ENCODE results near the gene TCERG1L.
"Not testable (repeated sequence)": the region's sequence is repeated elsewhere in the genome, so short reads cannot be mapped to it uniquely, and the experiment has no call there.

Gene TCERG1L

DNA sequence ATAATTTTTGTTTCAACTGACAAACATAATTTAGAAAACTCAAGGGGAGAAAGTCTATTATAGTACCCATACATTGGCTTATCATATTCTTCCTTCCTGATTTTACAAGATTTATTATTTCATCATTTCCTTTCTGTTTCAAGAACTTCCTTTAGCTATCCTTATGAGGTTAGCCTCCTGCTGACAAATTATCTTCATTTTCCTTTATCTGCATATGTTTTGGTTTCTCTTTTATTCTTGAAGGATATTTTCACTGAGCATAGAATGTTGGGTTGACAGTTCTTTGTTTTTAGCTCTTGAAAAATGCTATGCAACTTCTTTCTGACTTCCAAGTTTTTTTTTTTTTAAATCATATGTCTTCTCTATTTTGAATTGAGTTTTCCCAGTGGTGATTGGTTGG lies 21.3 kb upstream of the TCERG1L start:
- H3K27ac ChIP-seq: no peak overlapping the region
- TF ChIP-seq, protein P1, sequence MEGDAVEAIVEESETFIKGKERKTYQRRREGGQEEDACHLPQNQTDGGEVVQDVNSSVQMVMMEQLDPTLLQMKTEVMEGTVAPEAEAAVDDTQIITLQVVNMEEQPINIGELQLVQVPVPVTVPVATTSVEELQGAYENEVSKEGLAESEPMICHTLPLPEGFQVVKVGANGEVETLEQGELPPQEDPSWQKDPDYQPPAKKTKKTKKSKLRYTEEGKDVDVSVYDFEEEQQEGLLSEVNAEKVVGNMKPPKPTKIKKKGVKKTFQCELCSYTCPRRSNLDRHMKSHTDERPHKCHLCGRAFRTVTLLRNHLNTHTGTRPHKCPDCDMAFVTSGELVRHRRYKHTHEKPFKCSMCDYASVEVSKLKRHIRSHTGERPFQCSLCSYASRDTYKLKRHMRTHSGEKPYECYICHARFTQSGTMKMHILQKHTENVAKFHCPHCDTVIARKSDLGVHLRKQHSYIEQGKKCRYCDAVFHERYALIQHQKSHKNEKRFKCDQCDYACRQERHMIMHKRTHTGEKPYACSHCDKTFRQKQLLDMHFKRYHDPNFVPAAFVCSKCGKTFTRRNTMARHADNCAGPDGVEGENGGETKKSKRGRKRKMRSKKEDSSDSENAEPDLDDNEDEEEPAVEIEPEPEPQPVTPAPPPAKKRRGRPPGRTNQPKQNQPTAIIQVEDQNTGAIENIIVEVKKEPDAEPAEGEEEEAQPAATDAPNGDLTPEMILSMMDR (conservative IDR thresholded peaks at IDR 0.05): no peak

DNA sequence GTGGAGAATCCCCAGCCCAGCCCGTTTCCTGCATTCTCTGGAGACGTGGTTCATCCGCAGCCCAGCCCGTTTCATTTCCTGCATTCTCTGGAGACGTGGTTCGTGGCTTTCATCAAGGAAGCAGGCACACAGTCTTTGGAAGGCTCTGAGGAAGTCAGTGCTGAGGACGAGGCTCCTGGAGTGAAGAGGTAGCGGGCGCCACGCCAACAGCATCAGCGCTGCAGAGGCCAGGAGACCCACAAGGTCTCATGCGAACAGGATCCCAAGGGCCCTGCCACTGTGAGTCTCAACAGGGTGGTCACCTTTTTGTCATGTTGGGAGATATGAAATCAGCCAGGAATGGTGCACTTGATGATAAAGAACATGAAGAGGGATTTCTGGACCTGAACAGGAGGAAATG lies 12.4 kb upstream of the TCERG1L start:
- TF ChIP-seq, protein P1 (conservative IDR thresholded peaks at IDR 0.05): no peak

DNA sequence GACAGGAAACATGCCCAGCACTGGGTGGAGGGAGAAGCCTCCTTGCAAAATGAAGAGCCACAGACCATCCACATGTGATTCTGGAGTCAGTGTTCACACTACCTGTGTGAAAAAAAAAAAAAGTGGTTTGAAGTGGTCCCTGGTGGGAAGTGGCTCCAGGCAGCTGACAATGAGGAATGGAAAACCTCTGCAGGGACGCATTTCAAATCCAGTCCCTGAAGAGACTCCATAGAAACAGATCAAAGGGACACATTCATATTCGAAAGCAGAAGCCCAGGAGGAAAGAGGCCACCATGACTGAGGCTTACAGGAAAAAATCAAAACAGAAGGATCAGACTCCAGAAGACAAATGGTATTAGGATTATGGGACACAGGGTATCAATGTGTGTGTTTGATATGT lies 11.5 kb upstream of the TCERG1L start:
- no peak overlapping the region for H3K27ac ChIP-seq
- TF ChIP-seq, protein P1 (conservative IDR thresholded peaks at IDR 0.05): no peak

More for the DNA sequence above, 12.4 kb upstream of the TCERG1L start:
- no peak overlapping the region for H3K27ac ChIP-seq

DNA sequence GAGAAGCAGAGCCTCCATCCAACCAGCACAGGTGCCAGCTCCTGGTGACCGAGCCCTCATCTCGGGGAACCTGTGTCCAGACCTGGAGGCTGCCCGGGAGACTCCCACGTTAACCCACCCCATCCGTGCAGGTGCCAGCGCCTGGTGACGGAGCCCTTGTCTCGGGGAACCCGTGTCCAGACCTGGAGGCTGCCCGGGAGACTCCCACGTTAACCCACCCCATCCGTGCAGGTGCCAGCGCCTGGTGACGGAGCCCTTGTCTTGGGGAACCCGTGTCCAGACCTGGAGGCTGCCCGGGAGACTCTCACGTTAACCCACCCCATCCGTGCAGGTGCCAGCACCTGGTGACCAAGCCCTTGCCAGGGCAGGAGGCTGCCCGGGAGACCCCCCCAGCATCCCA lies 11.1 kb upstream of the TCERG1L start:
- H3K27ac ChIP-seq: not testable (repeated sequence)

DNA sequence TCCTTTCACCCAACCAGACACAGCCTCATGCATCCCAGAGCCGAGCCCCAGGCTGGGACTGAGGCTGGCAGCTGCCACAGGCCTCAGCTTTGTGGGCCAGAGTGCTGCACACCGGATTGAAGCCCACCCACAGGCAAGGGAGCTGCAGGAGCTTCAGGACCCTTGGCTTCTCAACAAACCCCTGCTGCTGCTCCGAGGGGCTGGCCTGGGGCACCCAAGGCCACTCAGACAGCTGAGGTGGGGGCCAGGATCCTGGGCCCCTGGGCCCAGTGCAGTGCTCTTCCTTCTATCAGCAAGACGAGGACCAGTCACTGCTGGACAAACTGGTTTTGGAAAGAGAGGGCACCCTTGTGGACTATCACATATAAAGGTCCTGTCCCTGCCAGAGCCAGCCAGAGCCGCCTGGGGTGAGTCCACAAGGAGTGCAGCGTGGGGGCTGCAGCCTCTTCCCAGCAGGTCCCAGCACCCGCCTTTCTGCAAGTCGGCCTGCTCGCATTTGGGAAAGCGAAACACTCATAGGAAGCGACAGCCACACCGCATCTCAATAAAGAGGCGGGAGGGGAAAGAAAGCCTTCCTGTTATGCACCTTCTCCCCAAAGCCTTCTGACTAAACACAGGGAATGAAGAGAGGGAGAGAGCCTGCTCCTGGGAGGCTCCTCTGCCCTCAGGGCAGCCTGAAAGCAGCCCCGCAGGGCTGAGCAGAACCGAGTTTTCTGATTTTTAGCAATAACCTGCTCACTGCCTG lies 9.5 kb upstream of the TCERG1L start:
- no peak overlapping the region for H3K27ac ChIP-seq
- TF ChIP-seq, protein P1 (conservative IDR thresholded peaks at IDR 0.05): no peak

DNA sequence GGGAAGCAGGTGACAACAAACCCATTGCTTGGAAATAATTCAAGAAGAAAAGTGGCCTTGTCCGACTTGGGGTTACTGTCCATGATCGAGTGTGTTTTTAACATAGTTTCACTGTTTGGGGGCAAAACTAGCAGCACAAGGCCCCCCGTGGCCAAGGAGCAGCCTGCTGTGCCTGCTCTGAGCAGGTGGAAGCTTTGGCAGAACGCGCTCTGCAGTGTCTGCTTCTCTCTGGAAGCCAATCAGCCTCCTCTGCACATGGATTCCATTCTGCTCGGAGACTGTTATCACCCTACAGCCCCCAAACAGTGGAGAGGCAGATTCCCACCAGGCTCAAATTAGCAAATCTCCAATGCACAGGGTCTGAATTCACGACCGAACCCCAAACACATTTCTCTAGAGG lies 7.3 kb upstream of the TCERG1L start:
- no peak overlapping the region for H3K27ac ChIP-seq
- TF ChIP-seq, protein P1 (conservative IDR thresholded peaks at IDR 0.05): no peak

DNA sequence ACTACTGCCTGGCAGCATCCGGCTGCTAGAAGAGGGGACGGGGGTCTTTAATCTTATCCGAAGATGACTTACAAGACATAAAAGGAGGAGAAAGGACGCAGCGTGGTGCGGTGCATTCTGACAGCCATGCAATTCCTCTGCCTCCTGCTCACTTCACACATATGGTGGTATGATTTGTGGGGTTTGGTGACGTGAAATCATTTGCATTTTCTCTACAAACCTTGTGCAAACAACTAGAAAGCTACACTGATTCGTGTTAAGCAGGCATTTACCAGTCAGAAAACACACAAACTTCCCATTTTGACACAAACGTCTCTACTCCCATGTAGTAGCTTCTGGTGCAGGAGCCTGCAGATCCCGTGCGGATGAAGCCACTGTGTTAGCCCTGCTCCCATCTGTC lies 6.8 kb upstream of the TCERG1L start:
- no peak overlapping the region for H3K27ac ChIP-seq
- TF ChIP-seq, protein P1 (conservative IDR thresholded peaks at IDR 0.05): no peak

DNA sequence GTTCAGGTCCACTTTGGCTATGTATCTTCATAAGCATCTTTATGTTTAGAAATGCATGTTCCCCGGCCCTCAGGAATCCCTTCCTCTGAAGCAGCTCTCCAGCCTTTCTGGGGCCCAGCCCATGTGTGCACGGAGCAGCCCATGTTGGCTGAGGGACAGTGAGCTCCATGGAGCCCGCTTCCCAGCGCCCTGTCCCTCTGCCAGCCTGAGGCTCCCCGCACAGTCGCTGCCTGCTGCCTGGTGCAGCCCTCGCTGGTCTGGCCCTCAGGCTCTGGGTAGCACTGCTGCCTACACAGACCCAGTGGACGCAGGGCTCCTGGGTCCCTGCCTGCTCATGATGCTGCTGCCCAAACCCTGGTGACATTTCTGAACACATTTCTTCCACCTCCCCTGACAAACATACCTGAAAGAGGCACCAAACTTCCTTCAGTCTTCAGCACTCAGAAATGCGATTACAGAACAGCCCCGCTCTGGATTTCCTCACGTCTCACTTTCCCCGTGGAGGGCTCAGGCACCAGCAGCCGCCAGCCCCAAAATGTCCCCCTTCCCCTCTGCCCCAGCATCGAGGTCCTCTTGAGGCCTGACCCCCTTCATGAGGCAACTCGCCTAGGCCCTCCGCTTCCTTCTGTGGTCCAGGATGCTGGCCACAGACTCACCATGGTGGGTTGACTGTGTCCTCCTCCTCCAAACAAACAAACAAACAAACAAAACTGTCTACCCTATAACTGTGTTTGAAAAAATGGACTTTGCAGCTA lies 5.0 kb upstream of the TCERG1L start:
- TF ChIP-seq, protein P1 (conservative IDR thresholded peaks at IDR 0.05): no peak
- H3K27ac ChIP-seq: no peak overlapping the region
